Psoas muscle (tissue), 8 donors: ENCODE data around the gene KCNAB2. TPM values are rescaled to one million over a fixed set of nuclear protein-coding genes. Genes with fewer than 3 reads are reported as not detected.

Experiments
- ATAC-seq, 4 donors: fragments of 200-7000 bp; cut with Tn5 transposase; one replicate each; pipeline ENCODE4 v1.9.1; 2020; ENCODE audit warnings: moderate library complexity in 3 of 4, mild to moderate bottlenecking in 2 of 4
- DNase-seq, 2 donors: peaks; one replicate each; pipeline ENCODE4 v3.0.0-alpha.2; 2020
- H3K27ac ChIP-seq: fragments of 200-600 bp; one replicate; pipeline ENCODE4 v1.8.0; 2022
- H3K27me3 ChIP-seq, 3 donors: fragments of 200-600 bp in 1 of 3; one replicate each; pipeline versions ENCODE4 v1.6.1 to v1.8.0; 2013 to 2022; ENCODE audit warnings: low read length in 2 of 3, mild to moderate bottlenecking in 2 of 3, moderate library complexity in 1 of 3; ENCODE audit not compliant: insufficient read depth in 3 of 3
- H3K36me3 ChIP-seq, 2 donors: fragments of 200-600 bp in 1 of 2; one replicate each; pipeline versions ENCODE4 v1.6.1 to v1.8.0; 2013 to 2022; ENCODE audit warnings: low read depth in 1 of 2, mild to moderate bottlenecking in 1 of 2, moderate library complexity in 1 of 2; ENCODE audit not compliant: insufficient read depth in 1 of 2
- H3K4me1 ChIP-seq: fragments of 200-600 bp; one replicate; pipeline ENCODE4 v1.8.0; 2022
- H3K4me3 ChIP-seq: fragments of 200-600 bp; one replicate; pipeline ENCODE4 v1.8.0; 2022; ENCODE audit warnings: mild to moderate bottlenecking
- H3K9me3 ChIP-seq: fragments of 200-600 bp; one replicate; pipeline ENCODE4 v1.8.0; 2022
- WGBS, 3 donors: extraction: QIAGEN DNeasy Blood & Tissue Kit; methylation state at CpG; one replicate each; pipeline versions ENCODE4 v1.1.6 to v1.1.7; 2013; 5-methylcytosine and 5-hydroxymethylcytosine counted together
- intact Hi-C, 2 donors: fragments of 100-400 bp; cut with DNase I; formaldehyde crosslinking; loops; one replicate each; pipeline versions ENCODE4 v1.11.0 to v1.14.2; 2022
- polyA plus RNA-seq, 3 donors: library from polyadenylated mRNA; stranded (reverse); fragments of 200-250 nt; gene quantifications; one replicate each; pipeline ENCODE4 v1.2.3, GENCODE V29; 2013
- total RNA-seq, 4 donors: library from RNA; stranded (reverse); fragmentation: NEBNext Ultra II Directional in 2 of 4; extraction: Animal tissue kit (Norgen Biotek cat#: 25700) in 2 of 4; gene quantifications; one replicate each; pipeline versions ENCODE4 v1.2.1 to v1.2.4, GENCODE V29; 2021 to 2023
- TF ChIP-seq, protein P1 (sequence below): fragments of 200-600 bp; IDR thresholded peaks from one replicate; pipeline ENCODE4 v1.8.0; 2022; ENCODE audit warnings: antibody characterized with exemption
- donor health status: healthy with polysubstance abuse.
- donor health status: DM: no; HTN: no; CAD: no; lungs with moderate emphysema.
- donor health status: Bipolar disorder and iron deficiency.
- donor health status: healthy.
- donor health status: DM: yes; HTN: yes; CAD: no.
- donor health status: DM: no; HTN: no; CAD: no.
- donor health status: DM: no; HTN: no; CAD: no.
- donor health status: DM: yes; HTN: yes; CAD: no.

The KCNAB2 gene
- total and polyA plus RNA-seq, 7 donors: 0.86 to 8.8 (median 2.1) TPM

DNA sequence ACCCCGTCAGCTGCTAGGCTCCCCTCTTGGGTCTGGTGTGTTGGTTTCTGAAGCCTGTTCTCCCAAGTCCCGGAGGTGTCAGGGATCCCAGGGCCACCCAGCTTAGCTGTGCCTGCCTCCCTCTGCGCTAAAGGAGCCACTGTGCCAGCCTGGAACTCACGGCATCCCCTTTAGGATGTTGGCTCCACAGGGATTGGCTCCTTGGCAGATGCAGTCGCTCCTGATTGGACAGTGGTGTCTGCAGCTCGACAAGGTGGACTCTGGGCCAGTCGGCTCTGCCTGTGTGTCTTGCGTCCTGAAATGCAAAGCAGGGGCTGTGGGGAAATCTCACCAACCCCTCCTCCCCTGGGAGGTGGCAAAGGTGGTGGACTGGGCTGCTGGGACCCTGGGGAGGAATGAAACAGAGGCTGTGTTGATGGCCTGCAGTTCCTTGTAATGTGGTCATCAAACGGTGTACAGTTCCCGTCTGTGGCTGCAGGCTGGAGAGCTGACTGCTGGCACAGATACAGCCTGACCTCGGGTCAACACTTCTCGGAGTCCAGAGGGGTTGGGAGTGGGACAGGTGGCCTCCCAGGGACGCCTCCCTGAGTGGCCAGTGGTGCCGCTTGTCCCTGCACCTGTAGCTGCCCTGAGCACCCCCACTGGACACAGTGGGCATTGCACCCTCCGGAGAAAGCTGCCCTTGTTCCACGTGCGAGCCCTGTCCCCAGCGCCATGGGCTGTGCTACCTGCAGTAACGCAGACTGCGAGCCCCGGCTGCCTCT lies 11.5 kb upstream of the KCNAB2 start:
- DNase-seq (peak; percentile 55 to 61), ATAC-seq (peak; percentile 40 to 75 (median 62))
- no peaks in the 10 kb centered on the region for H3K36me3 ChIP-seq
- intact Hi-C loops: no loop called here
- WGBS, 3 donors: 14 to 17% (median 16%) methylated on average over 21 of the region's 21 CpGs
- peaks cover 0 to 30% (median 7%) of the 10 kb centered on the region in 3 donors for H3K27me3 ChIP-seq
- H3K4me3 ChIP-seq: no peak overlapping the region
- no peak overlapping the region for H3K27ac ChIP-seq
- H3K4me1 ChIP-seq: no peaks in the 10 kb centered on the region
- TF ChIP-seq, protein P1, sequence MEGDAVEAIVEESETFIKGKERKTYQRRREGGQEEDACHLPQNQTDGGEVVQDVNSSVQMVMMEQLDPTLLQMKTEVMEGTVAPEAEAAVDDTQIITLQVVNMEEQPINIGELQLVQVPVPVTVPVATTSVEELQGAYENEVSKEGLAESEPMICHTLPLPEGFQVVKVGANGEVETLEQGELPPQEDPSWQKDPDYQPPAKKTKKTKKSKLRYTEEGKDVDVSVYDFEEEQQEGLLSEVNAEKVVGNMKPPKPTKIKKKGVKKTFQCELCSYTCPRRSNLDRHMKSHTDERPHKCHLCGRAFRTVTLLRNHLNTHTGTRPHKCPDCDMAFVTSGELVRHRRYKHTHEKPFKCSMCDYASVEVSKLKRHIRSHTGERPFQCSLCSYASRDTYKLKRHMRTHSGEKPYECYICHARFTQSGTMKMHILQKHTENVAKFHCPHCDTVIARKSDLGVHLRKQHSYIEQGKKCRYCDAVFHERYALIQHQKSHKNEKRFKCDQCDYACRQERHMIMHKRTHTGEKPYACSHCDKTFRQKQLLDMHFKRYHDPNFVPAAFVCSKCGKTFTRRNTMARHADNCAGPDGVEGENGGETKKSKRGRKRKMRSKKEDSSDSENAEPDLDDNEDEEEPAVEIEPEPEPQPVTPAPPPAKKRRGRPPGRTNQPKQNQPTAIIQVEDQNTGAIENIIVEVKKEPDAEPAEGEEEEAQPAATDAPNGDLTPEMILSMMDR: peak; percentile 44
- H3K9me3 ChIP-seq: no peaks in the 10 kb centered on the region

DNA sequence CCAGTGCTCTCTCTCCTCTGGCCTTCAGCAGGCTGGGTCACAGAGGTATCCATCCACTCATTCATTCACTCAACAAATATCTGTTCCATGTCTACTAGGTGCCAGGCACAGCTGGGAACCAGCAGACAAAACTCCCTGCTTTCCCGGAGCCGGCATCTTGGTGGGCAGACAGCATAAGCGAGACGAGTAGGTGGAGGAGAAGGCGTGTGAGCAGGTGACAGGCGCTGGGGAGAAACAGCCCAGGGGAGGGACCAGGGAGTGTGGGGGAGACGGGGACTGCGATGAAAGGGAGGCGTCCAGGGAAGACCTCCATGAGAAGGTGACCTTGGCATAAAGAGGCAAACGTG lies 11.0 kb upstream of the KCNAB2 start:
- Histone ChIP-seq H3K4me3 (no peak overlapping the region), H3K27me3 (peaks cover 0 to 32% (median 10%) of the 10 kb centered on the region in 3 donors), H3K9me3 (no peaks in the 10 kb centered on the region), H3K27ac (no peak overlapping the region), H3K4me1 (no peaks in the 10 kb centered on the region), H3K36me3 (no peaks in the 10 kb centered on the region)
- no peak for ATAC-seq
- DNase-seq: no peak
- TF ChIP-seq, protein P1: no peak
- WGBS, 3 donors: 60 to 66% (median 62%) methylated on average over 10 of the region's 10 CpGs
- intact Hi-C loops: no loop called here

DNA sequence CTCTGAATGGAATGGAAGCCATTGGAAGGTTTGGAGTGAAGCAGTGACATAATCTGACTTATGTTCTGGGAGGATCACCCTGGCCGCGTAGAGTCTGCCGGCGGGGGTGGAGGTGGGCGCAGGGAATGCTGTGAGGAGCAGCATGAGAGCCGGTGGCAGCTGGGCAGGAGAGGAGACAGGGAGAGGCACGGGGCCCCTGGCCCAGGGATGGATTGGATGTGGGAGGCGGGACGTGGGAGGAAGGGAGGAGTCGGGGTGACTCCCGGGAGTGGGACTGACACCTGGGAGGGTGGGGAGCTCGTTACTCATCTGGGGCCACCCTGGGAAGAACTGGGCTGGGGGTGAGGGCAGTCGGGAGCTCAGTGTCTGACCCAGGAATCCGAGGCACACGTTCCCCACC lies 10.4 kb upstream of the KCNAB2 start:
- peaks cover 0 to 37% (median 10%) of the 10 kb centered on the region in 3 donors for H3K27me3 ChIP-seq
- H3K4me3 ChIP-seq: no peak overlapping the region
- intact Hi-C loops: no loop called here
- TF ChIP-seq, protein P1: no peak
- H3K9me3 ChIP-seq: no peaks in the 10 kb centered on the region
- no peak overlapping the region for H3K27ac ChIP-seq
- no peak for ATAC-seq
- WGBS, 3 donors: 58 to 60% (median 59%) methylated on average over 15 of the region's 15 CpGs
- no peaks in the 10 kb centered on the region for H3K4me1 ChIP-seq
- no peaks in the 10 kb centered on the region for H3K36me3 ChIP-seq
- no peak for DNase-seq

DNA sequence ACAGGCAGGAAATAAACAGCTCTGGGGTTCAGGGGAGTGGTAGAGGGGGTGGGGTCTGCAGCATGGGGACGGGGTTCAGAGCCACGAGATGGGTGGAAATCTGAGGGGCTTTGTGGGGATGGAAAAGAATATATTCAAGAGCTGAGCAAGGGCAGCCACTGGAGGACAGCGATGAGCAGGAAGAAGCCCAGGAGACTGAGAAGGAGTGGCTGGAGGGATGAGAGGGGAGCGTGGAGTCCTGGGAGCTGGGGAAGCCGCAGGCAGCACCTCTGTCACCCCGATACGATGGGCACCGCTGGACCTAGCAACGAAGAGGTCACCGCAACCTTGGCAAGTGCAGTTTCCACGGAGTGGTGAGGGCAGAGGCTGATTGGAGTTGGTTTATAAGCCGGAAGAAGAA lies 10.0 kb upstream of the KCNAB2 start:
- Histone ChIP-seq H3K27me3 (peaks cover 0 to 41% (median 9%) of the 10 kb centered on the region in 3 donors), H3K4me3 (no peak overlapping the region), H3K36me3 (no peaks in the 10 kb centered on the region), H3K27ac (no peak overlapping the region), H3K4me1 (no peaks in the 10 kb centered on the region), H3K9me3 (no peaks in the 10 kb centered on the region)
- DNase-seq (no peak), ATAC-seq (no peak)
- WGBS, 3 donors: 68 to 71% (median 70%) methylated on average over 12 of the region's 12 CpGs
- TF ChIP-seq, protein P1: no peak
- intact Hi-C loops: no loop called here

DNA sequence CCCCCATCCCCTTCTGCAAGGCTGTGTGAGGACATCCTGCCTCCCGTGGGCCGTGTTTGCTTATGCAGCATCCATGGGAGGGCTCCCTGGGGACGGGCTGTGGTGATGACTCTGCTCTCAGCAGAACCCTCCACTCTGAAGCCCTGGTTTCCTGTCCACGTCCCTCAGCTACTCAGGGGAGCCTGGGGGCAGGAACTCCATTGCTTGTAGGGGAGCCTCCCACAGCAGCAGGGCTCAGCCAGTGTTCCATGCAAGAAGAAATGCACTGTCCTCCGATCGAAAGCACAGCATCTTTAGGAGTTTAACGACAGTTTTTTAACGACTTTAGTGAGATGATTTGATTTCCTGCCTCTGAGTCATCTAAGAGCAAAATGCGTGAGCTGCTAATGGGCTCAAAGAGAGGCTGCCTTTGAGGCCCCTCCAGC lies 8.3 kb upstream of the KCNAB2 start:
- no peaks in the 10 kb centered on the region for H3K4me1 ChIP-seq
- no peak for DNase-seq
- no peak for ATAC-seq
- no peaks in the 10 kb centered on the region for H3K36me3 ChIP-seq
- H3K9me3 ChIP-seq: no peaks in the 10 kb centered on the region
- H3K27ac ChIP-seq: no peak overlapping the region
- no peak overlapping the region for H3K4me3 ChIP-seq
- H3K27me3 ChIP-seq: peaks cover 0 to 37% (median 9%) of the 10 kb centered on the region in 3 donors
- 33 to 37% (median 35%) methylated on average over 9 of the region's 9 CpGs for WGBS, 3 donors
- intact Hi-C loops: no loop called here
- TF ChIP-seq, protein P1: no peak
